ENCODE data around the gene PSMA2.

Gene PSMA2

GRCh38 chr7:42922017-42922753 lies 9.8 kb downstream of the PSMA2 start:
- DNase-seq (no peak), ATAC-seq (ENCODE audit: insufficient read depth, low read depth) (no peak)
- Histone ChIP-seq H3K4me1 (ENCODE audit: insufficient read depth, low read length) (no peaks in the 10 kb centered on the region), H2AFZ (ENCODE audit: low read depth, low read length) (no peak overlapping the region), H4K20me1 (ENCODE audit: insufficient read depth, low read length) (peaks cover 18% of the 10 kb centered on the region; the same call in 1 of the 2 replicates), H3K27ac (ENCODE audit: low read length) (no peak overlapping the region), H3K9ac (ENCODE audit: low read depth, low read length) (no peak overlapping the region), H3K9me3 (ENCODE audit: insufficient read depth, low read length, severe bottlenecking) (no peaks in the 10 kb centered on the region), H3K4me2 (ENCODE audit: insufficient read depth, low read length) (no peak overlapping the region), H3K27me3 (ENCODE audit: insufficient read depth, low read length, poor library complexity) (no peaks in the 10 kb centered on the region), H3K4me3 (ENCODE audit: low read depth in 1 of 2, low read length in 2 of 2) (no peak overlapping the region), H3K79me2 (ENCODE audit: insufficient read depth, low read length) (peaks cover 36% of the 10 kb centered on the region), H3K36me3 (ENCODE audit: insufficient read depth, low read length) (peaks cover 98% of the 10 kb centered on the region)
- TF ChIP-seq, protein P1, sequence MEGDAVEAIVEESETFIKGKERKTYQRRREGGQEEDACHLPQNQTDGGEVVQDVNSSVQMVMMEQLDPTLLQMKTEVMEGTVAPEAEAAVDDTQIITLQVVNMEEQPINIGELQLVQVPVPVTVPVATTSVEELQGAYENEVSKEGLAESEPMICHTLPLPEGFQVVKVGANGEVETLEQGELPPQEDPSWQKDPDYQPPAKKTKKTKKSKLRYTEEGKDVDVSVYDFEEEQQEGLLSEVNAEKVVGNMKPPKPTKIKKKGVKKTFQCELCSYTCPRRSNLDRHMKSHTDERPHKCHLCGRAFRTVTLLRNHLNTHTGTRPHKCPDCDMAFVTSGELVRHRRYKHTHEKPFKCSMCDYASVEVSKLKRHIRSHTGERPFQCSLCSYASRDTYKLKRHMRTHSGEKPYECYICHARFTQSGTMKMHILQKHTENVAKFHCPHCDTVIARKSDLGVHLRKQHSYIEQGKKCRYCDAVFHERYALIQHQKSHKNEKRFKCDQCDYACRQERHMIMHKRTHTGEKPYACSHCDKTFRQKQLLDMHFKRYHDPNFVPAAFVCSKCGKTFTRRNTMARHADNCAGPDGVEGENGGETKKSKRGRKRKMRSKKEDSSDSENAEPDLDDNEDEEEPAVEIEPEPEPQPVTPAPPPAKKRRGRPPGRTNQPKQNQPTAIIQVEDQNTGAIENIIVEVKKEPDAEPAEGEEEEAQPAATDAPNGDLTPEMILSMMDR (IDR thresholded peaks at IDR 0.05; ENCODE audit: borderline replicate concordance, extremely low read depth, low read length, poor library complexity, severe bottlenecking) = no peak
- TF ChIP-seq EZH2 (IDR thresholded peaks at IDR 0.05; ENCODE audit: borderline replicate concordance, low read depth, low read length, severe bottlenecking) = no peak

DNA sequence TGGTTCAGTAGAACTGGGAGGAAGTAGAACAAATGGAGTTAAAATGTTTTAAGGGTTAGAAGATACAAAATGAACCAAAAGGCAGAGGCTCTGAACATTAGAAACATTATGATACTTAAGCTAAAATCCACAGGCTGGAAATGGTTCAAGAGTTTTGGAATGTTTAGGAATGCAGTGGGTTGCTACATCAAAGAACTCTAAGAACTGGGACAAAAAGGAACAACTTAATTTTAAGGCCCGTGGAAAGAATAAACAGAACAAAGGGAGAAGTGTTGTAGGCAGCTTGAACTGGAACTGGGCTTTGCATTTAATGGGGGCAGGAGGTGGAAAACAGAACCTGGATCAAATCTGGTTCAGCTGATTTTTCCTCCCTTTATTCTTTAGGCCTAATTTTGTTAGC lies 16.6 kb downstream of the PSMA2 start:
- H3K4me3 ChIP-seq (ENCODE audit: low read depth in 1 of 2, low read length in 2 of 2) = no peak overlapping the region
- H3K9me3 ChIP-seq (ENCODE audit: insufficient read depth, low read length, severe bottlenecking) = no peaks in the 10 kb centered on the region
- H3K79me2 ChIP-seq (ENCODE audit: insufficient read depth, low read length) = peaks cover 17% of the 10 kb centered on the region
- H3K27me3 ChIP-seq (ENCODE audit: insufficient read depth, low read length, poor library complexity) = no peaks in the 10 kb centered on the region
- H3K36me3 ChIP-seq (ENCODE audit: insufficient read depth, low read length) = peaks cover 55% of the 10 kb centered on the region
- no peak for TF ChIP-seq EZH2 (IDR thresholded peaks at IDR 0.05; ENCODE audit: borderline replicate concordance, low read depth, low read length, severe bottlenecking)
- TF ChIP-seq, protein P1 (IDR thresholded peaks at IDR 0.05; ENCODE audit: borderline replicate concordance, extremely low read depth, low read length, poor library complexity, severe bottlenecking) = no peak
- DNase-seq (no peak), ATAC-seq (ENCODE audit: insufficient read depth, low read depth) (no peak)
- no peak overlapping the region for H3K9ac ChIP-seq (ENCODE audit: low read depth, low read length)
- no peak overlapping the region for H3K27ac ChIP-seq (ENCODE audit: low read length)
- H3K4me2 ChIP-seq (ENCODE audit: insufficient read depth, low read length) = no peak overlapping the region
- H4K20me1 ChIP-seq (ENCODE audit: insufficient read depth, low read length) = peaks cover 3% of the 10 kb centered on the region; the same call in 1 of the 2 replicates
- H2AFZ ChIP-seq (ENCODE audit: low read depth, low read length) = no peak overlapping the region
- peaks cover 40% of the 10 kb centered on the region for H3K4me1 ChIP-seq (ENCODE audit: insufficient read depth, low read length)

DNA sequence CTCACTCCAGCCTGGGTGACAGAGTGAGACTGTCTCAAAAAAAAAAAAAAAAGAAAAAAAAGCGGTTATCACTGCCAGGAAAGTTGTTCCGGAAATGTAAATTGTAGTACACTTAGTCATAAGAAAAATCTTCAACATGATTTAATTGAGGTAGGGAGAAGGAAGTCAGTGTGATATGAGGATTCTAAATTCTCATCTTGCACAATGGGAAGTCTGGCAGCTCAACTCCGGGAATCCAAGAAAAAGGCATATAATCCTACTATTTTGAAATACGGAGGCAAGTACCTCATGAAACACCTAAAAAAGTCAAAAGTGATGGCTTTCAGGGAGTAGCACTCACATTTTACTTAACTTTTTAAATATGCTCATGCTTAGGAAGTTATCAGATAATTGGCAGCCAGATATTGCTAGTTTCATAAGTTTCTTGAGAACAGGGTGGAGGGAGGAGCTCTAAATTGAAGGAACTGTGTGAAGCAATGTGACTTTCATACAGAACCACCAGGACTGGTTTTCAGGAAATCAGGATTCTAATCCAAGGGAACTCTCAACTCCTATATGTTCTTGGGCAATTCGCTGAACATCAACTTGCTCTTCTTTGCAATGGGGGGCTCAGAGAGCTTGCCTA lies 17.4 kb downstream of the PSMA2 start:
- Histone ChIP-seq H4K20me1 (ENCODE audit: insufficient read depth, low read length) (0 out of 2 replicates have a peak, but pooled peaks cover 3% of the 10 kb centered on the region), H3K9ac (ENCODE audit: low read depth, low read length) (no peak overlapping the region), H3K4me1 (ENCODE audit: insufficient read depth, low read length) (peaks cover 41% of the 10 kb centered on the region), H3K27ac (ENCODE audit: low read length) (no peak overlapping the region), H3K4me3 (ENCODE audit: low read depth in 1 of 2, low read length in 2 of 2) (no peak overlapping the region), H3K27me3 (ENCODE audit: insufficient read depth, low read length, poor library complexity) (no peaks in the 10 kb centered on the region), H3K36me3 (ENCODE audit: insufficient read depth, low read length) (peaks cover 47% of the 10 kb centered on the region), H3K79me2 (ENCODE audit: insufficient read depth, low read length) (peaks cover 12% of the 10 kb centered on the region), H3K4me2 (ENCODE audit: insufficient read depth, low read length) (no peak overlapping the region), H3K9me3 (ENCODE audit: insufficient read depth, low read length, severe bottlenecking) (no peaks in the 10 kb centered on the region), H2AFZ (ENCODE audit: low read depth, low read length) (no peak overlapping the region)
- no peak for TF ChIP-seq EZH2 (IDR thresholded peaks at IDR 0.05; ENCODE audit: borderline replicate concordance, low read depth, low read length, severe bottlenecking)
- TF ChIP-seq, protein P1 (IDR thresholded peaks at IDR 0.05; ENCODE audit: borderline replicate concordance, extremely low read depth, low read length, poor library complexity, severe bottlenecking) = no peak
- DNase-seq (no peak), ATAC-seq (ENCODE audit: insufficient read depth, low read depth) (no peak)
